Activated naive CD4-positive, alpha-beta T cell treated with anti-CD3 and anti-CD28 coated beads, Interleukin-2, amount 10 ng/mL, durations not matched to agents 7 days and 5 days (primary cell): Measurements from ENCODE around the gene COMP.

Experiments
- CTCF ChIA-PET: fragments of 350-600 bp; sonication (Branson Sonifier 250); formaldehyde crosslinking; loops from one replicate; lab custom pipeline; 2021; ENCODE audit warnings: antibody characterized with exemption; lab: Charles Lee
- DNase-seq: peaks from one replicate; pipeline ENCODE4 v3.0.0-alpha.2; 2020
- H3K27ac Mint-ChIP-seq: one replicate; pipeline ENCODE4 v1.8.0; 2021; ENCODE audit warnings: mild to moderate bottlenecking, moderate library complexity, mixed read lengths
- H3K27me3 Mint-ChIP-seq: one replicate; pipeline ENCODE4 v1.8.0; 2021; ENCODE audit warnings: mild to moderate bottlenecking, mixed read lengths
- H3K36me3 Mint-ChIP-seq: one replicate; pipeline ENCODE4 v1.8.0; 2021; ENCODE audit warnings: mixed read lengths
- H3K4me1 Mint-ChIP-seq: one replicate; pipeline ENCODE4 v1.8.0; 2021; ENCODE audit warnings: mixed read lengths
- H3K4me3 Mint-ChIP-seq: one replicate; pipeline ENCODE4 v1.8.0; 2021; ENCODE audit warnings: mild to moderate bottlenecking, moderate library complexity, mixed read lengths
- H3K9me3 Mint-ChIP-seq: one replicate; pipeline ENCODE4 v1.8.0; 2021; ENCODE audit warnings: mixed read lengths

The COMP gene

GRCh38 chr19:18772620-18773587 lies 18.2 kb downstream of the COMP start:
- no peaks in the 10 kb centered on the region for H3K4me1 Mint-ChIP-seq
- no peak for DNase-seq
- no peak overlapping the region for H3K4me3 Mint-ChIP-seq
- H3K27ac Mint-ChIP-seq = no peak overlapping the region
- H3K36me3 Mint-ChIP-seq = no peaks in the 10 kb centered on the region
- no peaks in the 10 kb centered on the region for H3K9me3 Mint-ChIP-seq
- CTCF ChIA-PET = interaction anchor here (0.5 kb wide), 1 partner anchor 25 kb away, joined by 3 read pairs; no protein-coding TSS in a partner anchor
- H3K27me3 Mint-ChIP-seq = peaks cover 9% of the 10 kb centered on the region

GRCh38 chr19:18771328-18772242 lies 19.5 kb downstream of the COMP start:
- H3K4me1 Mint-ChIP-seq = no peaks in the 10 kb centered on the region
- no peaks in the 10 kb centered on the region for H3K36me3 Mint-ChIP-seq
- DNase-seq = no peak
- no peaks in the 10 kb centered on the region for H3K27me3 Mint-ChIP-seq
- no peak overlapping the region for H3K27ac Mint-ChIP-seq
- no peak overlapping the region for H3K4me3 Mint-ChIP-seq
- H3K9me3 Mint-ChIP-seq = no peaks in the 10 kb centered on the region
- CTCF ChIA-PET = no interaction called here

- Mint-ChIP-seq H3K9me3 (no peaks in the 10 kb centered on the region), H3K27ac (no peak overlapping the region)
- no peak for DNase-seq
These were observed 20.3 kb downstream of the COMP start for GRCh38 chr19:18770663-18771327.

GRCh38 chr19:18769989-18770528 lies 21.0 kb downstream of the COMP start:
- H3K36me3 Mint-ChIP-seq = no peaks in the 10 kb centered on the region
- DNase-seq = no peak
- no peak overlapping the region for H3K4me3 Mint-ChIP-seq
- CTCF ChIA-PET = no interaction called here
- no peaks in the 10 kb centered on the region for H3K4me1 Mint-ChIP-seq
- H3K27ac Mint-ChIP-seq = no peak overlapping the region
- H3K27me3 Mint-ChIP-seq = no peaks in the 10 kb centered on the region
- no peaks in the 10 kb centered on the region for H3K9me3 Mint-ChIP-seq

More at GRCh38 chr19:18770663-18771327, 20.3 kb downstream of the COMP start:
- Mint-ChIP-seq H3K36me3 (no peaks in the 10 kb centered on the region), H3K27me3 (no peaks in the 10 kb centered on the region), H3K4me1 (no peaks in the 10 kb centered on the region), H3K4me3 (no peak overlapping the region)
- CTCF ChIA-PET = no interaction called here

GRCh38 chr19:18768997-18769891 lies 21.9 kb downstream of the COMP start:
- no peaks in the 10 kb centered on the region for H3K9me3 Mint-ChIP-seq
- no peak overlapping the region for H3K4me3 Mint-ChIP-seq
- H3K36me3 Mint-ChIP-seq = no peaks in the 10 kb centered on the region
- DNase-seq = no peak
- CTCF ChIA-PET = no interaction called here
- H3K27me3 Mint-ChIP-seq = no peaks in the 10 kb centered on the region
- H3K27ac Mint-ChIP-seq = no peak overlapping the region
- H3K4me1 Mint-ChIP-seq = no peaks in the 10 kb centered on the region

GRCh38 chr19:18768046-18768771 lies 22.9 kb downstream of the COMP start:
- Mint-ChIP-seq H3K9me3 (no peaks in the 10 kb centered on the region), H3K4me3 (no peak overlapping the region), H3K4me1 (no peaks in the 10 kb centered on the region), H3K27me3 (no peaks in the 10 kb centered on the region), H3K27ac (no peak overlapping the region), H3K36me3 (no peaks in the 10 kb centered on the region)
- CTCF ChIA-PET = no interaction called here
- DNase-seq = no peak

GRCh38 chr19:18765224-18765623 lies 25.9 kb downstream of the COMP start:
- no peaks in the 10 kb centered on the region for H3K9me3 Mint-ChIP-seq
- DNase-seq = no peak
- no peak overlapping the region for H3K4me3 Mint-ChIP-seq
- no peaks in the 10 kb centered on the region for H3K4me1 Mint-ChIP-seq
- H3K27me3 Mint-ChIP-seq = no peaks in the 10 kb centered on the region
- CTCF ChIA-PET = no interaction called here
- no peaks in the 10 kb centered on the region for H3K36me3 Mint-ChIP-seq
- H3K27ac Mint-ChIP-seq = no peak overlapping the region

- Mint-ChIP-seq H3K27ac (no peak overlapping the region), H3K4me3 (no peak overlapping the region), H3K27me3 (no peaks in the 10 kb centered on the region), H3K36me3 (no peaks in the 10 kb centered on the region), H3K9me3 (no peaks in the 10 kb centered on the region), H3K4me1 (no peaks in the 10 kb centered on the region)
- CTCF ChIA-PET = no interaction called here
- no peak for DNase-seq
These were observed 26.5 kb downstream of the COMP start for GRCh38 chr19:18764591-18765051.

GRCh38 chr19:18763674-18764590 lies 27.2 kb downstream of the COMP start:
- DNase-seq = no peak
- Mint-ChIP-seq H3K4me3 (no peak overlapping the region), H3K36me3 (no peaks in the 10 kb centered on the region), H3K27ac (no peak overlapping the region), H3K4me1 (no peaks in the 10 kb centered on the region), H3K9me3 (no peaks in the 10 kb centered on the region), H3K27me3 (no peaks in the 10 kb centered on the region)
- CTCF ChIA-PET = no interaction called here

GRCh38 chr19:18762125-18763023 lies 28.7 kb downstream of the COMP start:
- CTCF ChIA-PET = no interaction called here
- no peak overlapping the region for H3K27ac Mint-ChIP-seq
- H3K36me3 Mint-ChIP-seq = no peaks in the 10 kb centered on the region
- H3K9me3 Mint-ChIP-seq = no peaks in the 10 kb centered on the region
- no peaks in the 10 kb centered on the region for H3K27me3 Mint-ChIP-seq
- no peaks in the 10 kb centered on the region for H3K4me1 Mint-ChIP-seq
- no peak for DNase-seq
- H3K4me3 Mint-ChIP-seq = no peak overlapping the region

- no peaks in the 10 kb centered on the region for H3K27me3 Mint-ChIP-seq
- H3K9me3 Mint-ChIP-seq = no peaks in the 10 kb centered on the region
- CTCF ChIA-PET = no interaction called here
- no peak for DNase-seq
- H3K4me1 Mint-ChIP-seq = no peaks in the 10 kb centered on the region
- H3K27ac Mint-ChIP-seq = no peak overlapping the region
- no peaks in the 10 kb centered on the region for H3K36me3 Mint-ChIP-seq
- no peak overlapping the region for H3K4me3 Mint-ChIP-seq
These were observed 29.5 kb downstream of the COMP start for GRCh38 chr19:18761531-18762110.
